Spleen (tissue), 11 donors: ENCODE measurements around the gene CNOT11. TPM values are rescaled to one million over a fixed set of nuclear protein-coding genes. Genes with fewer than 3 reads are reported as not detected.

Experiments
- DNase-seq: peaks from one replicate; pipeline ENCODE4 v3.0.0-alpha.2; 2020
- H3K27ac ChIP-seq, 8 donors: fragments of 200-600 bp; sonication (generic) in 7 of 8; 1 replicate in 4 of 8; 2 replicates in 4 of 8; pipeline versions ENCODE4 v1.5.0 to v1.8.0; 2016 to 2021; ENCODE audit warnings: inconsistent platforms in 4 of 8, mild to moderate bottlenecking in 4 of 8, moderate library complexity in 1 of 8
- H3K27me3 ChIP-seq, 7 donors: fragments of 200-600 bp; sonication (generic) in 6 of 7; replicated peaks in 1 of 7; 1 replicate in 4 of 7; 2 replicates in 3 of 7; pipeline versions ENCODE4 v1.5.0 to v1.8.0; 2016 to 2021; ENCODE audit warnings: inconsistent platforms in 3 of 7, mild to moderate bottlenecking in 1 of 7
- H3K36me3 ChIP-seq, 6 donors: fragments of 200-600 bp; sonication (generic) in 5 of 6; 1 replicate in 4 of 6; 2 replicates in 2 of 6; pipeline versions ENCODE4 v1.5.0 to v1.8.0; 2016 to 2021; ENCODE audit warnings: inconsistent platforms in 2 of 6
- H3K4me1 ChIP-seq, 6 donors: fragments of 200-600 bp; sonication (generic) in 5 of 6; 1 replicate in 3 of 6; 2 replicates in 3 of 6; pipeline versions ENCODE4 v1.5.0 to v1.8.0; 2016 to 2021; ENCODE audit warnings: inconsistent platforms in 3 of 6
- H3K4me3 ChIP-seq, 8 donors: fragments of 200-600 bp; sonication (generic) in 7 of 8; 1 replicate in 4 of 8; 2 replicates in 4 of 8; pipeline versions ENCODE4 v1.5.0 to v1.8.0; 2016 to 2021; ENCODE audit warnings: inconsistent platforms in 4 of 8, mild to moderate bottlenecking in 4 of 8, moderate library complexity in 2 of 8
- H3K9me3 ChIP-seq, 8 donors: fragments of 200-600 bp; sonication (generic) in 7 of 8; 1 replicate in 4 of 8; 2 replicates in 4 of 8; pipeline versions ENCODE4 v1.5.0 to v1.8.0; 2016 to 2021; ENCODE audit warnings: inconsistent platforms in 4 of 8
- CTCF ChIP-seq, 11 experiments: fragments of 200-600 bp in 7 of 11; fragments of 450-650 bp in 4 of 11; sonication (generic) in 4 of 11; IDR thresholded peaks in 8 of 11; conservative IDR thresholded peaks in 3 of 11; 1 replicate in 7 of 11; 2 replicates in 4 of 11; pipeline versions ENCODE4 v1.4.0 to v1.8.0; 2016 to 2021; ENCODE audit warnings: antibody characterized with exemption in 11 of 11, inconsistent platforms in 4 of 11, mild to moderate bottlenecking in 1 of 11
- POLR2A ChIP-seq, 3 donors: fragments of 450-650 bp; IDR thresholded peaks; one replicate each; pipeline ENCODE4 v1.5.1; 2017; ENCODE audit warnings: antibody characterized with exemption in 3 of 3, mild to moderate bottlenecking in 1 of 3
- POLR2AphosphoS5 ChIP-seq, 3 donors: sonication (generic); formaldehyde crosslinking; IDR thresholded peaks; one replicate each; pipeline ENCODE4 v1.5.1; 2017; ENCODE audit warnings: antibody characterized with exemption in 3 of 3
- WGBS, 5 donors: extraction: QIAGEN DNeasy Blood & Tissue Kit in 3 of 5; methylation state at CpG; one replicate each; pipeline versions ENCODE4 v1.1.5 to v1.1.7; 2013 to 2018; 5-methylcytosine and 5-hydroxymethylcytosine counted together
- intact Hi-C: fragments of 100-400 bp; cut with DNase I; formaldehyde crosslinking; loops from one replicate; pipeline ENCODE4 v1.15.0; 2023; ENCODE audit warnings: low total_unique reads
- polyA plus RNA-seq, 3 donors: library from polyadenylated mRNA; stranded (reverse); fragments of 200-250 nt; gene quantifications; one replicate each; pipeline ENCODE4 v1.2.1, GENCODE V29; 2013
- total RNA-seq, 7 donors: library from RNA; depleted of rRNA in 3 of 7; stranded (reverse); fragments of >200 nt in 3 of 7; fragmentation: NEBNext Ultra II Directional in 4 of 7; extraction: Animal tissue kit (Norgen Biotek cat#: 25700) in 4 of 7; gene quantifications; one replicate each; pipeline versions ENCODE4 v1.1.0 to v1.2.1, GENCODE V29; 2016 to 2021
- donor health status: healthy with polysubstance abuse.
- donor health status: DM: no; HTN: no; CAD: no; lungs with moderate emphysema.
- donor health status: DM: no; HTN: no; CAD: no.
- donor health status: Bipolar disorder and iron deficiency.
- donor health status: healthy.
- donor health status: DM: no; HTN: no; CAD: no.
- donor health status: DM: yes; HTN: yes; CAD: no.

The CNOT11 gene
- total and polyA plus RNA-seq, 10 donors = 17.9 to 36.4 (median 33.1) TPM

- TF ChIP-seq POLR2A (IDR thresholded peaks at IDR 0.05) (no peak), POLR2AphosphoS5 (IDR thresholded peaks at IDR 0.05) (peak in 1 of 3 donors; percentile 70)
- Histone ChIP-seq H3K4me3 (no peak overlapping the region), H3K27ac (peak overlapping the region in 2 of 8 donors; percentile 31 to 32), H3K36me3 (peaks cover 0 to 100% (median 91%) of the 10 kb centered on the region in 6 donors), H3K9me3 (no peaks in the 10 kb centered on the region), H3K4me1 (peaks cover 0 to 23% (median 2%) of the 10 kb centered on the region in 6 donors), H3K27me3 (no peaks in the 10 kb centered on the region)
- DNase-seq = no peak
- intact Hi-C loops = no loop called here
- WGBS, 5 donors = 58 to 69% (median 65%) methylated on average over 15 of the region's 15 CpGs
Measured at GRCh38 chr2:101267671-101268656, 15.3 kb downstream of the CNOT11 start.

- DNase-seq = no peak
- TF ChIP-seq POLR2A (IDR thresholded peaks at IDR 0.05) (no peak), CTCF (IDR thresholded peaks at IDR 0.05 in 8 of 11, conservative IDR thresholded peaks at IDR 0.05 in 3 of 11) (no peak), POLR2AphosphoS5 (IDR thresholded peaks at IDR 0.05) (peak; percentile 38 to 65 (median 41))
- no peaks in the 10 kb centered on the region for H3K9me3 ChIP-seq
- peaks cover 0 to 29% (median 2%) of the 10 kb centered on the region in 6 donors for H3K4me1 ChIP-seq
- no peak overlapping the region for H3K27ac ChIP-seq
- no peak overlapping the region for H3K4me3 ChIP-seq
- WGBS, 5 donors = 88 to 96% (median 90%) methylated on average over 8 of the region's 8 CpGs
- peaks cover 0 to 100% (median 86%) of the 10 kb centered on the region in 6 donors for H3K36me3 ChIP-seq
- no peaks in the 10 kb centered on the region for H3K27me3 ChIP-seq
- intact Hi-C loops = no loop called here
Measured at GRCh38 chr2:101270700-101271259, 18.1 kb downstream of the CNOT11 start.

GRCh38 chr2:101272045-101272784 lies 19.5 kb downstream of the CNOT11 start:
- no peak for DNase-seq
- Histone ChIP-seq H3K27ac (peak overlapping the region in 2 of 8 donors; percentile 25 to 44), H3K36me3 (peaks cover 0 to 100% (median 87%) of the 10 kb centered on the region in 6 donors), H3K4me1 (peaks cover 0 to 28% (median 2%) of the 10 kb centered on the region in 6 donors), H3K27me3 (no peaks in the 10 kb centered on the region), H3K4me3 (no peak overlapping the region), H3K9me3 (no peaks in the 10 kb centered on the region)
- no peak for TF ChIP-seq POLR2A (IDR thresholded peaks at IDR 0.05)
- TF ChIP-seq CTCF (IDR thresholded peaks at IDR 0.05 in 8 of 11, conservative IDR thresholded peaks at IDR 0.05 in 3 of 11) = no peak
- peak in 1 of 3 donors; percentile 27 for TF ChIP-seq POLR2AphosphoS5 (IDR thresholded peaks at IDR 0.05)
- WGBS, 5 donors = 73 to 79% (median 75%) methylated on average over 3 of the region's 3 CpGs
- intact Hi-C loops = no loop called here

- DNase-seq = no peak
- intact Hi-C loops = no loop called here
- Histone ChIP-seq H3K4me1 (peaks cover 0 to 20% (median 0%) of the 10 kb centered on the region in 6 donors), H3K27ac (peak overlapping the region in 2 of 8 donors; percentile 25 to 44), H3K4me3 (no peak overlapping the region), H3K9me3 (no peaks in the 10 kb centered on the region), H3K27me3 (no peaks in the 10 kb centered on the region), H3K36me3 (peaks cover 0 to 100% (median 86%) of the 10 kb centered on the region in 6 donors)
- WGBS, 5 donors = 89 to 94% (median 91%) methylated on average over 8 of the region's 8 CpGs
- no peak for TF ChIP-seq CTCF (IDR thresholded peaks at IDR 0.05 in 8 of 11, conservative IDR thresholded peaks at IDR 0.05 in 3 of 11)
- TF ChIP-seq POLR2AphosphoS5 (IDR thresholded peaks at IDR 0.05) = peak; percentile 34 to 68 (median 46)
- no peak for TF ChIP-seq POLR2A (IDR thresholded peaks at IDR 0.05)
Measured at GRCh38 chr2:101273056-101273455, 20.4 kb downstream of the CNOT11 start.
